NT2/D1 (cell line): ENCODE results near the gene SBSN.

Experiments used
- SUZ12 ChIP-seq: IDR thresholded peaks from 2 replicates; pipeline ENCODE4 v1.6.1; 2011; ENCODE audit not compliant: insufficient read length, insufficient read depth; ENCODE audit errors: extremely low read depth
- YY1 ChIP-seq: IDR thresholded peaks from 2 replicates; pipeline ENCODE4 v1.6.1; 2011; ENCODE audit not compliant: insufficient read length, insufficient read depth
- ZNF274 ChIP-seq: IDR thresholded peaks from 2 replicates; pipeline ENCODE4 v1.6.1; 2011; ENCODE audit warnings: mild to moderate bottlenecking, low read depth, low read length

- no peak for TF ChIP-seq YY1
- no peak for TF ChIP-seq ZNF274
- no peak for TF ChIP-seq SUZ12
Observed at GRCh38 chr19:35510626-35510964, 17.5 kb downstream of the SBSN start.
